Stimulated activated CD4-positive, alpha-beta T cell treated with anti-CD3 and anti-CD28 coated beads, Interleukin-4, amount 100 ng/mL, for 24 hours (primary cell): ENCODE results near the gene ZNF512B.
"Not testable (repeated sequence)": the region's sequence is repeated elsewhere in the genome, so short reads cannot be mapped to it uniquely, and the experiment has no call there.

Source experiments
- DNase-seq: peaks from one replicate; pipeline ENCODE4 v3.0.0-alpha.2; 2020

ZNF512B gene

GRCh38 chr20:63929473-63929883 is 40.3 kb downstream of the ZNF512B start:
- DNase-seq, result not testable (repeated sequence)

GRCh38 chr20:63929071-63929470 is 40.7 kb downstream of the ZNF512B start:
- DNase-seq, result no peak

- DNase-seq, result no peak
These were observed 43.4 kb downstream of the ZNF512B start for GRCh38 chr20:63926298-63926697.

GRCh38 chr20:63924241-63924640 is 45.5 kb downstream of the ZNF512B start:
- DNase-seq, result no peak

- DNase-seq, result no peak
These were observed 46.1 kb downstream of the ZNF512B start for GRCh38 chr20:63923651-63924050.

- DNase-seq, result no peak
These were observed 49.5 kb downstream of the ZNF512B start for GRCh38 chr20:63920226-63920625.

GRCh38 chr20:63919130-63919529 is 50.6 kb downstream of the ZNF512B start:
- DNase-seq, result no peak

- no peak for DNase-seq
These were observed 51.9 kb downstream of the ZNF512B start for GRCh38 chr20:63917811-63918210.

- not testable (repeated sequence) for DNase-seq
These were observed 53.3 kb downstream of the ZNF512B start for GRCh38 chr20:63916371-63916939.

GRCh38 chr20:63915471-63915870 is 54.3 kb downstream of the ZNF512B start:
- DNase-seq, result no peak

GRCh38 chr20:63913768-63914167 is 56.0 kb downstream of the ZNF512B start:
- no peak for DNase-seq

GRCh38 chr20:63911176-63911575 is 58.6 kb downstream of the ZNF512B start:
- DNase-seq, result no peak

- DNase-seq, result no peak
These were observed 61.6 kb downstream of the ZNF512B start for GRCh38 chr20:63908008-63908682.
